GM18870 (cell line): ENCODE measurements around the gene SHTN1.

Source experiments
- ATAC-seq: cut with Tn5 transposase; IDR thresholded peaks from one replicate; pipeline ENCODE4 v1.9.1; 2021; ENCODE audit warnings: moderate library complexity; ENCODE audit not compliant: unreplicated experiment

The SHTN1 gene

GRCh38 chr10:116985611-116986010 is 19.4 kb downstream of the SHTN1 start:
- ATAC-seq, result no peak

DNA sequence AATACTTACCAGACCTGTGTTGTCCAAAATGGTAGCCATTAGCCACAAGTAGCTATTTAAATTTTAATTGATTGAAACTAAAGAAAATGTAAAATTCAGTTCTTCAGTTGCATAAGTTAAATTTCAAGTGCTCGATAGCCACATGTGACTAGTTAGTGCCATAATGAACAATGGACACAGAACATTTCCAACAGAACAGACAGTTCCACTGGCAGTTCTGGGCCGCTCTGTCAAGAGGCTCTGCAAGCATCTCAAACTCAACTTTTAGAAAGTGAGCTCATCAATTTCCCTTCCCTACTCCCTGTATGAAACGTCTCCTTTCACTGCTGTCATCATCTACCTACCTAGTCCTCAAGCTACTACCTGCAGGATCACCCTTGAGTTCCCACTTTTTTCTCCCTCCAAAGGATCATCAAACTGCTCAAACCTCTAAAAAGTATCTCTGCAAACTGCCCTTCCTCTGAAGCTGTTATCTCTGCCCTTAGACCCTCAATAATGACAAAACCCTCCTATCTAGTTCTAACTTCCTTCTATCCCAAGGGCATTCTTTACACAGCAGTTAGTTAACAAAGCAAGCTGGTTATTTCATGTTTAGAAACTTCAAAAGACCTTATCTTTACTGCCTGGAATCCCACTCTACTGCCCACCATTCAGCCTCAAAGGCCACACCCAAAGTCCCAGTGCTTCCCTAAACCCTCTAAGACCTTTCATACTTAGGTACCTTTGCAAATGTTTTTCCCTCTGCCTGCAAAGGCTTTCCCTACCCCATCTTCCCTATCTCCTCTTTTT is 20.6 kb downstream of the SHTN1 start:
- no peak for ATAC-seq

- ATAC-seq, result no peak
These were observed 24.9 kb downstream of the SHTN1 start for GRCh38 chr10:116980041-116980440.

DNA sequence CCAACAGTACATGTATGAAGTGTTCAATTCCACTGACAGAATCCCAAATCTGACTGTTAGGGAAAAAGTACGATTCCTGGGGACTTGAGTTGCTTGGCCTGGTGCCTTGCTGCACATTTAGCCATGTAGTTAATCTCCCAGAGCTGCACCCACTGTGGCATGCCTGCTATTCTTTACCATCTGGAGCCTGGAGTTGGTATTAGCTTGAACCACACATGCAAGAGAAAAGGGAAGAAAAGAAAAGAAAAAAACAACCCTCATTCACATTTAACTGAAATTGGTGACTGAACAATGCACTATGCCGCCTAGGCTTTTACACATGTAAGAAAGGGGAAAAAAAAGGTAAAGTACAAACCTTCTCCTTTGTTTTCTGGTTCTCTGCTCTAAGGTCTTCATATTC is 26.1 kb downstream of the SHTN1 start:
- no peak for ATAC-seq

GRCh38 chr10:116974456-116975005 is 30.5 kb downstream of the SHTN1 start:
- no peak for ATAC-seq

DNA sequence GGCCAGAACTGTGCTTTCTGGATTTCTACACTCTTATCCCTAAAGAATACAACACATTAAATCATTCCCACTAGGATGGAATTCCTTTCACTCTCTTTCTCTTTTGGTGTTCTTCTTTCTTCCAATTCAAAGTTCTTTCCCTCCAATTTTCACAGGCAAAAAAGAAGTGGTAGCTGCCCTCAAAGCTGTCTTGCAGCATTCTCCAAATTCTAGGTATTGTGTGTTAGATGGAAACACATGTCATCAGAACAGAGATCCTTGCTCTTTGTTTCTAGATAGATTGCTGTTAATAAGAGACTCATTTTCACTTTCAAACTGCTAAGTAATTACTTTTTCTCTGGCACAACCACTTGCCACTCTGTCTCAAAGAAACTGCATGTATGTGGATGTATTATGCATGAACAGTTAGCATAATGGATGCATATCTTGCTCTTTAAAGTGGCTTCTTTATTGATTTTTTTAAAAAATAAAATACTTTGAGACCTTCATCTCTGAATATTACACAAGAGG is 31.0 kb downstream of the SHTN1 start:
- ATAC-seq, result no peak

GRCh38 chr10:116973371-116973905 is 31.5 kb downstream of the SHTN1 start:
- ATAC-seq, result no peak

GRCh38 chr10:116972131-116972530 is 32.9 kb downstream of the SHTN1 start:
- no peak for ATAC-seq

- no peak for ATAC-seq
These were observed 34.9 kb downstream of the SHTN1 start for GRCh38 chr10:116970050-116970449.

GRCh38 chr10:116968331-116968730 is 36.7 kb downstream of the SHTN1 start:
- ATAC-seq, result no peak

DNA sequence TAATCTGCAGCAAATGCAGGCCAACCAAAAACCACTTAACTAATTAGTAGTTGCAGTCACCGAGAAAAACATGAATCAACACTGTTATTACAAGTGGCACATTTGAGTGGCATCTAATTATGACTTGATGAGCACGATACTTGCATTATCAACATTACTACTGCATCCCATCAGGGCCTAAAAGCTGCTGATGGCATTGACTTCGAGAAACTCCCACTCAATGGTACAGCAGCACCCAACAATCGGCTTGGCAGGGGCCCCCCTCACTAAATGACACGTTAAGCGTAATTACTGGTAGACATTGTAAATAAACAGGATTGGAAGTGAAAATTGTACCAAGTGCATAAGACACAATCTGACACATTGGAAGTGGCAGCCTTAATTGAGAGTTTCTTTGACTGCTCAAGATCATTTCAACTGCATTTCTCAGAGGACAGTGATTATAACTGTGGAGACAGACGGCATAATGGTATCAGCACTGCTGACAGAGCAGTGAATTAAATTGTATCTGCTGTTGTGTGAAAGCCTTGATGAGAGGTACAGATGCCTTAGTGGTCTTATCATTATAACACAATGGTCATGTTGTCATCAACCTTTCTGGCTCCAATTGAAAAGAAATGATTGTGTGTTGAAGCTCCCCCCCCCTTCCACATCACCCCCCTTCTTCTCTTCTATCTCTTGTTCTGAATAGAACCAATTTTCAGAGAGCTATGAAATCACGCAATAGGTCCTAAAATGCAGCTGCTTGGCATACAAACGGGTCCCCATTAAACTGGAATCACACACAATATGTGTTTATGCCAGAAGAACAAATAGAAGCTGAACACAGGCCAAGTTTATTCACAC is 43.4 kb downstream of the SHTN1 start:
- no peak for ATAC-seq

DNA sequence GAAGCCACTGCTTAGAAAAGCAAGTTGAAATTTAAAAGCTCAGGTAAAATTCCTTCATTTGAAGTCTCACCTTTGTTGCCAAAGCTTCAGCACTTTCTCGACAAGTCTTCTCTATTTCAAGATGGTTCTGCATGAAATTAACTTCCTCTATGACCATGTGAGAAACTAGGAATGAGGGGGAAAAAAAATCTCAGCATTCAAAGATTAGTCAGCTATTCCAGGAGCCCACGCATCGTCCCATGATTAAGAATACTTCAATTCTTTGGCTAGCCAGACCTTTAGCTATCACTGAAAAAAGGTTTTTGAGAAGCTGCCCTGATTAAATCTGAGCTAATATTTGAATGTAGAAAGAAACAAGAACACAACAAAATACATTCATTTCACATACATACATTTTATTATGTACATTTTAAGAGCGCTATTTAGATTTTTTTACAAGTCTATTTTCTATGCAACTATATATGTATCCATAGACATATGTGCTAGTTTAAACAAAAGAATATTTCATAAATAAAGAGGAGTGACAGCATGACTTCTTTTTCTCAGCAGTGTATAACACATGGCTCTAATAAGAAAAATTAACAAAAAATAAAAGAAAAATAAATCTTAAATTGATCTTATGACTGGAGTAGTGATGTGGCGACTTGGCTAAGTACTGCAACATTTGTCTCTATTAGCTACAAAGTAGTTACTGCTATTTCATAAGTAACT is 44.8 kb downstream of the SHTN1 start:
- ATAC-seq, result no peak

DNA sequence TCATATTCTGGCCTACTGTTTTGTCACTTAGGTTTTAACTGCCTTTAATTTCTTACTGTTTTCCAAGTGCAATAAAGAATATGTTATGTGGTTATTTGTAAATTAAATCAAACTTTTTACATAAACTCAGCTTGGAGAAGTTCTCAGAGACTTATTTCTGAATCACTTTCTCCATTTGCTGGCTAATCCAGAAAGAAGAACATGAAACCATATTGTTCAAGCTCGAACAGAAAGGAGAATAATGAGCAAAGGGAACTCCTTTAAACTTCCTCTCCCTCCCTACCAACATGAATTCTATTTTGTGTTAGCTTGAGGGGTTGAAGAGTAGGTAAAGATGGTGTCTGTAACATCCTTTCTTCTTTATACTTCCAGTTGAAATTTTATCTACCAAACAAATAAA is 52.3 kb downstream of the SHTN1 start:
- ATAC-seq, result no peak

GRCh38 chr10:116948530-116948870 is 56.5 kb downstream of the SHTN1 start:
- ATAC-seq, result peak; percentile 54

DNA sequence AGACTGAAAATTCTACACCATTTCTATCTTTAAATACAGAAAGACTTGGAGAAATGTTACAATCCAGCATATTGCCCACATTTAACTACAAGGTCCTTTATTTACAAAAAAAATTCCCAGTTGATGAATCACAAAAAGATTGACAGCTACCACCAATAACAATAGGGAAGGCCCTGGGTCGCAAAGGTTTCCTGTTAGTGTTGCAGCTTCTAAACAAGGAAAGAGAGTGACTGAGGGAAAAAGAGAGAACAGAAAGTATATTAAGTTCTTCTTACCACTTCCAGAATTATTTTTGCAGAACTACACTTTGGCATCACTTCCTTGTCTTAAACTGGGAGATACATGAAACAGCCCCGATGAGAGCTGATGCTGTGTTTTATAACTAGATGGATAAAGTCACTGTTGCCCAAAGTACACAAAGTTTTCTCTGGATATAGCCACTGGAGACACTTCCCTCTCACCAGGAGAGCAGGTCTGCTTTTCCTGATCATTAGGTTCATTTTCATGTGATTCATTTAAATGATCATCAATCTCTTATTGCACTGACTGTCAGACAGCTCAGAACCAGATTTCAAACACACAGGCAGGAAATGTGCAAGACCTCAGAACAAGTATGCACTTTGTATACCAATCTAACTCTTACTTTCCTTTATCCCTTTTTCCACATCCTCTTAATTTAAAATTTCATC is 57.0 kb downstream of the SHTN1 start:
- ATAC-seq, result peak; percentile 64

GRCh38 chr10:116944911-116945310 is 60.1 kb downstream of the SHTN1 start:
- ATAC-seq, result no peak

GRCh38 chr10:116931806-116932205 is 73.2 kb downstream of the SHTN1 start:
- no peak for ATAC-seq

DNA sequence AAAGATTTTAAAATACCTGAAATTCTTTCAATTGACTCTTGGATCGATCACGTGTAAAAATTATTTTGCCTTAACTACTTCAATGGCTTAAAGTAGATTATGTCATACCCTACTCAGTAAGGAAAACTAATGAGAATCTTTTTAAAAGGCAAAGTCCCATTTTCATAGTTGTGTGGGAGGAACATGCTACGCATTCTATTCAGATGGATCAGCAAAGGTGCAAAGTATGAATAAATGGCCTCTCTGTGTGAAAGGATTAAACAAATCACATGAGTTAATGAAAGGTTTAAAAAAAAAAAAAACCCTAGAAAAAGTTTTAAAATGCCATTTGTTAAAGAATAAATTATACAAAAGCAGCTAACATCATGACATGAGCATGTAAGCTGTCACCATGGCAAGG is 78.6 kb downstream of the SHTN1 start:
- ATAC-seq, result no peak

- no peak for ATAC-seq
These were observed 79.9 kb downstream of the SHTN1 start for GRCh38 chr10:116925056-116925455.

- ATAC-seq, result no peak
These were observed 85.3 kb downstream of the SHTN1 start for GRCh38 chr10:116919706-116920105.
